ENCODE data around the gene LAD1.

The LAD1 gene

DNA sequence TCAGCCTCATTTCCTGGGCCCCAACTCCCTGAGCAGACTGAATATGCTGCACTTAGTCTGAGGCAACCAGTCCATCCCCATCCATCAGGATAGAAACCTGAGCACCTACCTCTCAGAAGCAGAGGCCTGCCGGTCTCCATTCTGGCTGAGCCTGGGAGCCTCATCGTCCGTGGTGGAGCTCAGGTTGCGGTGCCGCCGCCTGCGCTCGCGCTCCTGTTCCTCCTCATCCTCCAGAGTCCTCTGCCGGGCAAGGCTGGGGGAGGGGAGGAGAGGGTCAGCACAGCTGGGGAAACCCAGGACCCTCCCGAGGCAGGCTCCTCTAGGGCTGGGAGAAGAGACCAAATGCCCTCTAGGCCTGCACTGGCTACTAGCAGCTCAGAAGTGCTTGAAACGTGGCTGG lies 10.1 kb downstream of the LAD1 start:
- TF ChIP-seq, protein P1, sequence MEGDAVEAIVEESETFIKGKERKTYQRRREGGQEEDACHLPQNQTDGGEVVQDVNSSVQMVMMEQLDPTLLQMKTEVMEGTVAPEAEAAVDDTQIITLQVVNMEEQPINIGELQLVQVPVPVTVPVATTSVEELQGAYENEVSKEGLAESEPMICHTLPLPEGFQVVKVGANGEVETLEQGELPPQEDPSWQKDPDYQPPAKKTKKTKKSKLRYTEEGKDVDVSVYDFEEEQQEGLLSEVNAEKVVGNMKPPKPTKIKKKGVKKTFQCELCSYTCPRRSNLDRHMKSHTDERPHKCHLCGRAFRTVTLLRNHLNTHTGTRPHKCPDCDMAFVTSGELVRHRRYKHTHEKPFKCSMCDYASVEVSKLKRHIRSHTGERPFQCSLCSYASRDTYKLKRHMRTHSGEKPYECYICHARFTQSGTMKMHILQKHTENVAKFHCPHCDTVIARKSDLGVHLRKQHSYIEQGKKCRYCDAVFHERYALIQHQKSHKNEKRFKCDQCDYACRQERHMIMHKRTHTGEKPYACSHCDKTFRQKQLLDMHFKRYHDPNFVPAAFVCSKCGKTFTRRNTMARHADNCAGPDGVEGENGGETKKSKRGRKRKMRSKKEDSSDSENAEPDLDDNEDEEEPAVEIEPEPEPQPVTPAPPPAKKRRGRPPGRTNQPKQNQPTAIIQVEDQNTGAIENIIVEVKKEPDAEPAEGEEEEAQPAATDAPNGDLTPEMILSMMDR (IDR thresholded peaks at IDR 0.05; ENCODE audit: insufficient read depth, low read depth, low read length, missing control alignments) = no peak
- H3K4me3 ChIP-seq (ENCODE audit: low read length) = no peak overlapping the region
- no peak for DNase-seq (ENCODE audit: low read depth)

DNA sequence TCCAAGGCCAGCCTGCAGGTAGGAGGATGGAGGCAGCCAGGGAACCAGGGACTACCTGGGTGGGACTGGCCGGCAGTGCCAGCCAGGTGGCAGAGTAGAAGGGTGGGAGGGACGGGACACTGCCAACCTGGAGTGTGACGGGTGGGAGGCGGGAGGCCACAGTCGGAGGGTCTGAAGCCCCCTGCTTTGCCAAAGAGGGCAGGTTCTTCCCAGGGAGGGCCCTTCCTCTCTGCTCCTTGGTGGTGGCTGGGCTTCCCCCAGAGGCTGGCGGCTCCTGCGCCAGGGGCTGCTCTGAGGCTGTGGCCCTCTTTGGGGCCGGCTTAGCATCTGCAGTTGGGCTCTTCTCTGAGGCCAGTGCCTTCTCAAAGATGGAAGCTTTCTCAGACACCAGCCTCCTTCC lies 12.9 kb downstream of the LAD1 start:
- no peak for DNase-seq (ENCODE audit: low read depth)
- TF ChIP-seq, protein P1 (IDR thresholded peaks at IDR 0.05; ENCODE audit: insufficient read depth, low read depth, low read length, missing control alignments) = no peak

DNA sequence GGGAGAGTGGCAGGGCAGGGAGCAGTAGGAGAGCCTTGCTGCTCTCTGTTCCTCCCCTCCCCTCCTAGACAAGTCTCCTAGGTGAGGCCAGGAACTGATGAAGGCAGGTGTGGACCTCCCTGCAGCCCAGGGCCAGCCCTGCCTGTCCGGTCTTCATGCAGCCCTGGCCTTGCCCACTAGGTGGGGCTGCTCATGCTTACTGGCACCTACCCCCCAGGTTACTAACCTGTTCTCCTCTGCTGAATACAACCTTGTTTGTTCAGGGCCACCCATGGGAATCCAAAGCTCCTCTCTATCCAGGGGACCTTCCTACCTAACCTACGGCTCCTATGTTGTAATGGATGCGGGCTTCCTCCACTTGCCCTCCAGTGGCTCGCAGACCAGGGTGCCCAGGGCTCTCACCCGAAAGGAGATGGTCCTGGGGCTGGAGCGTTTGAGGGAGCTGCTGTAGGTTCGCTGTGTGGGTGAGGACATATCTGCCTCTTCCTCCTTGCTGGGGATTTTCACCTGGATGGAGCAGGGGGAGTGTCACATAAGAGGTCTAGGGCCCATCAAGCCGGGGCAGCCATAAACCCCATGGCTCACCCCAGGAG lies 13.7 kb downstream of the LAD1 start:
- peak; percentile 74 for DNase-seq (ENCODE audit: low read depth)
- TF ChIP-seq, protein P1 (IDR thresholded peaks at IDR 0.05; ENCODE audit: insufficient read depth, low read depth, low read length, missing control alignments) = peak; percentile 93
- H3K4me3 ChIP-seq (ENCODE audit: low read length) = no peak overlapping the region

More for the DNA sequence above, 12.9 kb downstream of the LAD1 start:
- H3K4me3 ChIP-seq (ENCODE audit: low read length) = no peak overlapping the region

DNA sequence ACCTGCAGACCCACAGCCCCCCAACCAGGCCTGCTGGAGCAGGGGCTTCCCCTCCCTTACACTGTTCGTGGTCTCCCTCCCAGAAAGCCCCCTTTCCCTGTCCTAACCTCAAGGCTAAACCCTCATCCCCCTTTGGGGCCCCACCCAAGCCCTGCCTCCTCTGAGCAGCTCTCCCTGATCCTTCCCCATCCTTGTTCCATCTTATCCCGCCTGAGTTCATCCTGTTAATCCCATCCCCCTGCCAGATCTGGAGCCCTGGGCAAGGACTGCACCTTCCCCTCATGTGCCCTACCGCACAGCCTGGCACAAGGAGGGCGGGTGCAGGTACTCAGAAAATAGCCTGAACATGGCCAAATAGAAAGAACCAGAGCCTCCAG lies 14.7 kb downstream of the LAD1 start:
- TF ChIP-seq, protein P1 (IDR thresholded peaks at IDR 0.05; ENCODE audit: insufficient read depth, low read depth, low read length, missing control alignments) = no peak
- H3K4me3 ChIP-seq (ENCODE audit: low read length) = no peak overlapping the region
- no peak for DNase-seq (ENCODE audit: low read depth)

DNA sequence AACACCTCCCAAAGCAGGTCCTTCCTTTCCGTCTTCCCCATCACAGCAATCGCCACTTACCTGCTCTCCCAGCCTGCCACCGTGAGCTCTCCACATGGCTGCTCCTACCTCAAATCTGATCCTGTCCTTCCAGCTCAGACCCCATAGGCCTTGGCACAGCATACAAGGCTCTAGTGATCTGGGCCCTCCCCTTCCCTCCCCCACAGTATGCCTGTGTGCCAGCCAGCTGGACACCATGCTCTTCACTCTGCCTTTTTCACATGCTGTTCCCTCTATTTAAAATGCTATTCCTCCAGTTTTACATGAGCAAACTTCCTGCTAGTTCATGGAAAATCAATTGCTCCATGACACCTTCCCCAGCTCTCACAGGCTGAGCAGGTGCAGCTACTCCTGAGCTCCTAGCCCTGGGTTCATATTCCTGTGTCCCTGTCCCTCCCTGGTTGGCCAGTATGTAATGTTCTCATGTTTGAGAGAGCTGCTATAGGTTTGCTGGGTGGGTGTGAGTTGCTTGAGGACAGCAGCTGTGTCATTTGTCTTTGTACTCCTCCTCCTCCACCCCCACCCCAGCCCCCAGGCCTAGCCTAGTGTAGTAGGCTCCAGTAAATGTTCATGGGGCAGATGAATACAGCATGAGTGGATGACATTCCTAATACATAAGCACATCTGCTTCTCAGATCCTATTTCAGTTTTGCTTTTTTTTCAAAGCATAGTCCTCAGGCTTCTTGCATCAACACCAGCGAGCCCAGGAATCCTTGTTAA lies 15.3 kb downstream of the LAD1 start:
- TF ChIP-seq, protein P1 (IDR thresholded peaks at IDR 0.05; ENCODE audit: insufficient read depth, low read depth, low read length, missing control alignments) = no peak
- DNase-seq (ENCODE audit: low read depth) = peak; percentile 84
- no peak overlapping the region for H3K4me3 ChIP-seq (ENCODE audit: low read length)

DNA sequence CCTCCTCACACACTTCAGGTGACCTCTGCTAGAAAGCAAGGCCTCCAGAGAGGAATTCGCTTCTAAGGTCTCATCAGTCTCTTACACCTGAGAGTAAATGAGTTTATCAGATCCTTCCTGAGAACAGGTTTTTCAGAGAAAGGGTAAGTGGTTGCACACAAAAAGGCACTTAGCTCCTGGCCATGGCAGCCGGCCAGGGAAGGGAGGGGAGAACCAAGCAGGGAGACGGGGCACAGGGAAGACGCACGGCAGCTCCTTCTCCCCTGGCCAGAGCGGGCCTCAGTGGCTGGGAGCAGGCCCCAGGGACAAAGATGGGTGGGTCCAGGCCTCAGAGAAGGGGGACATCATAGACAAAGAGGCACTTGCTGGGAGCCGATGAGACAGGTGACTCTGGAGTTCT lies 18.0 kb downstream of the LAD1 start:
- DNase-seq (ENCODE audit: low read depth) = peak; percentile 34
- TF ChIP-seq, protein P1 (IDR thresholded peaks at IDR 0.05; ENCODE audit: insufficient read depth, low read depth, low read length, missing control alignments) = no peak
- no peak overlapping the region for H3K4me3 ChIP-seq (ENCODE audit: low read length)
